ENCODE data around the gene ZNF679. TPM values are rescaled to one million over a fixed set of nuclear protein-coding genes. Genes with fewer than 3 reads are reported as not detected.
"Not testable (repeated sequence)": the region's sequence is repeated elsewhere in the genome, so short reads cannot be mapped to it uniquely, and the experiment has no call there.

ZNF679 gene
- polyA plus RNA-seq, 4 donors = not detected

- no peak for DNase-seq
- H3K36me3 ChIP-seq (ENCODE audit: control insufficient read depth in 3 of 3, insufficient read depth in 2 of 3, low read depth in 1 of 3, low read length in 3 of 3) = no peaks in the 10 kb centered on the region
- H3K4me3 ChIP-seq (ENCODE audit: low read depth in 1 of 3, low read length in 3 of 3) = no peak overlapping the region
- WGBS, 3 donors = 91 to 95% (median 92%) methylated on average over 24 of the region's 24 CpGs
- no peak for FAIRE-seq
- peaks cover 0 to 40% of the 10 kb centered on the region in 2 donors for H3K9me3 ChIP-seq (ENCODE audit: control insufficient read depth in 2 of 2, insufficient read depth in 1 of 2, low read depth in 1 of 2, low read length in 1 of 2)
- no peaks in the 10 kb centered on the region for H3K27me3 ChIP-seq (ENCODE audit: control insufficient read depth in 3 of 3, insufficient read depth in 3 of 3, low read length in 3 of 3)
- H3K4me1 ChIP-seq (ENCODE audit: control insufficient read depth in 3 of 3, insufficient read depth in 2 of 3, low read depth in 1 of 3, low read length in 2 of 3) = no peaks in the 10 kb centered on the region
- H3K27ac ChIP-seq (ENCODE audit: low read depth in 1 of 3, low read length in 2 of 3) = no peak overlapping the region
Measured at GRCh38 chr7:64192148-64192704, 36.0 kb upstream of the ZNF679 start.

- peaks cover 0 to 38% of the 10 kb centered on the region in 2 donors for H3K9me3 ChIP-seq (ENCODE audit: control insufficient read depth in 2 of 2, insufficient read depth in 1 of 2, low read depth in 1 of 2, low read length in 1 of 2)
- no peak overlapping the region for H3K4me3 ChIP-seq (ENCODE audit: low read depth in 1 of 3, low read length in 3 of 3)
- DNase-seq = no peak
- no peaks in the 10 kb centered on the region for H3K27me3 ChIP-seq (ENCODE audit: control insufficient read depth in 3 of 3, insufficient read depth in 3 of 3, low read length in 3 of 3)
- no peaks in the 10 kb centered on the region for H3K36me3 ChIP-seq (ENCODE audit: control insufficient read depth in 3 of 3, insufficient read depth in 2 of 3, low read depth in 1 of 3, low read length in 3 of 3)
- H3K27ac ChIP-seq (ENCODE audit: low read depth in 1 of 3, low read length in 2 of 3) = no peak overlapping the region
- no peaks in the 10 kb centered on the region for H3K4me1 ChIP-seq (ENCODE audit: control insufficient read depth in 3 of 3, insufficient read depth in 2 of 3, low read depth in 1 of 3, low read length in 2 of 3)
- 78 to 82% (median 79%) methylated on average over 8 of the region's 8 CpGs for WGBS, 3 donors
- no peak for FAIRE-seq
Measured at GRCh38 chr7:64192775-64193174, 35.5 kb upstream of the ZNF679 start.

DNA sequence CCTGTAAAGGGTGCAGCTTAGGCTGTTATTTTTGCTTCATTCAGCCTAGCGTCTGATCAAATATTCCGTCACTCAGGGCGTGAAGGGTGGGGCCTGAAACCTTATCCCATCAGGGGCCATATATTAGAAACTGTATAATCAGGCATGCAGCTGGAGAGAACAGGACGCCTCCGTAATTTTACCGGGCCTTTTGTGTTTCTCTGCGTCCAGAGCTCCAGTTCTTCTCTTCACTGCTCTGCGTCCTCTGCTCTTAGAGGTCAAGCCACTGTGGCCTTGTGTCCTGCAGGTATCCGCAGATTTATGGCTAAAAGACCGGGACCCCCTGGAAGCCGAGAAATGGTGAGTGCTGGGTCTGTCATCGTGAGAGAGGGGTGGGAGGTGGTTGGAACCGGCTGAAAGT, 21.4 kb upstream of the ZNF679 start, which contains the start of gene ZNF735:
TSS of gene ZNF735 (plus strand) at position 301 of the 400 bp plus-strand sequence. CDS start at position 301, 0 bp downstream.
- Histone ChIP-seq H3K4me3 (ENCODE audit: low read depth in 1 of 3, low read length in 3 of 3) (no peak within 1 kb of the TSS), H3K27me3 (ENCODE audit: control insufficient read depth in 3 of 3, insufficient read depth in 3 of 3, low read length in 3 of 3) (no peaks in the 10 kb centered on the region), H3K4me1 (ENCODE audit: control insufficient read depth in 3 of 3, insufficient read depth in 2 of 3, low read depth in 1 of 3, low read length in 2 of 3) (no peaks in the 10 kb centered on the region), H3K27ac (ENCODE audit: low read depth in 1 of 3, low read length in 2 of 3) (no peak within 1 kb of the TSS), H3K36me3 (ENCODE audit: control insufficient read depth in 3 of 3, insufficient read depth in 2 of 3, low read depth in 1 of 3, low read length in 3 of 3) (no peaks in the 10 kb centered on the region), H3K9me3 (ENCODE audit: control insufficient read depth in 2 of 2, insufficient read depth in 1 of 2, low read depth in 1 of 2, low read length in 1 of 2) (peaks cover 2 to 29% of the 10 kb centered on the region in 2 donors)
- DNase-seq (no peak), FAIRE-seq (no peak)
- WGBS, 3 donors = 77 to 87% (median 85%) methylated on average over 13 of the region's 13 CpGs

- not testable (repeated sequence) for H3K27me3 ChIP-seq (ENCODE audit: control insufficient read depth in 3 of 3, insufficient read depth in 3 of 3, low read length in 3 of 3); DNase-seq; H3K4me1 ChIP-seq (ENCODE audit: control insufficient read depth in 3 of 3, insufficient read depth in 2 of 3, low read depth in 1 of 3, low read length in 2 of 3); H3K27ac ChIP-seq (ENCODE audit: low read depth in 1 of 3, low read length in 2 of 3); FAIRE-seq; H3K4me3 ChIP-seq (ENCODE audit: low read depth in 1 of 3, low read length in 3 of 3); H3K36me3 ChIP-seq (ENCODE audit: control insufficient read depth in 3 of 3, insufficient read depth in 2 of 3, low read depth in 1 of 3, low read length in 3 of 3)
- peaks cover 0 to 20% of the 10 kb centered on the region in 2 donors for H3K9me3 ChIP-seq (ENCODE audit: control insufficient read depth in 2 of 2, insufficient read depth in 1 of 2, low read depth in 1 of 2, low read length in 1 of 2)
- 77 to 85% (median 78%) methylated on average over 5 of the region's 5 CpGs for WGBS, 3 donors
Measured at GRCh38 chr7:64219710-64220298, 8.5 kb upstream of the ZNF679 start.

DNA sequence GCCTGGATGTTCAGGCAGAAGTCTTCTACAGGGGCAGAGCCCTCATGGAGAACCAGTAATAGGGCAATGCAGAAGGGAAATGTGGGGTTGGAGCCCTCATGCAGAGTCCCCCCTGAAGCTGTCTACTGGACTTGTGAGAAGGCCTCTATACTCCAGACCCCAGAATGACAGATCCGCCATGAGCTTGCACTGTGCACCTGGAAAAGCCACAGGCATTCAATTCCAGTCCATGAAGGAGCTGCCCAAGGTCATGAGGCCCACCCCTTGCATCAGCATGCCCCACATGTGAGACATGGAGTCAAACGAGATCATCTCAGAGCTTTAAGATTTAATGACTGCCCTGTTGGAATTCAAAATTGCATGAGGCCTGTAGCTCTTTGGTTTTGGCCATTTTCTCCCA, 4.9 kb upstream of the ZNF679 start:
- Histone ChIP-seq H3K4me1 (ENCODE audit: control insufficient read depth in 3 of 3, insufficient read depth in 2 of 3, low read depth in 1 of 3, low read length in 2 of 3) (no peaks in the 10 kb centered on the region), H3K9me3 (ENCODE audit: control insufficient read depth in 2 of 2, insufficient read depth in 1 of 2, low read depth in 1 of 2, low read length in 1 of 2) (peaks cover 0 to 36% of the 10 kb centered on the region in 2 donors), H3K36me3 (ENCODE audit: control insufficient read depth in 3 of 3, insufficient read depth in 2 of 3, low read depth in 1 of 3, low read length in 3 of 3) (no peaks in the 10 kb centered on the region), H3K27ac (ENCODE audit: low read depth in 1 of 3, low read length in 2 of 3) (no peak overlapping the region), H3K27me3 (ENCODE audit: control insufficient read depth in 3 of 3, insufficient read depth in 3 of 3, low read length in 3 of 3) (no peaks in the 10 kb centered on the region), H3K4me3 (ENCODE audit: low read depth in 1 of 3, low read length in 3 of 3) (no peak overlapping the region)
- DNase-seq = no peak
- FAIRE-seq = no peak
- WGBS, 3 donors = 25 to 40% (median 29%) methylated on average over 2 of the region's 2 CpGs

GRCh38 chr7:64266341-64266919, 38.2 kb downstream of the ZNF679 start:
- peaks cover 0 to 16% of the 10 kb centered on the region in 2 donors for H3K9me3 ChIP-seq (ENCODE audit: control insufficient read depth in 2 of 2, insufficient read depth in 1 of 2, low read depth in 1 of 2, low read length in 1 of 2)
- WGBS, 3 donors = 81 to 88% (median 86%) methylated on average over 1 of the region's 1 CpG
- H3K27me3 ChIP-seq (ENCODE audit: control insufficient read depth in 3 of 3, insufficient read depth in 3 of 3, low read length in 3 of 3) = no peaks in the 10 kb centered on the region
- no peak for FAIRE-seq
- no peaks in the 10 kb centered on the region for H3K36me3 ChIP-seq (ENCODE audit: control insufficient read depth in 3 of 3, insufficient read depth in 2 of 3, low read depth in 1 of 3, low read length in 3 of 3)
- DNase-seq = no peak
- no peaks in the 10 kb centered on the region for H3K4me1 ChIP-seq (ENCODE audit: control insufficient read depth in 3 of 3, insufficient read depth in 2 of 3, low read depth in 1 of 3, low read length in 2 of 3)
- no peak overlapping the region for H3K4me3 ChIP-seq (ENCODE audit: low read depth in 1 of 3, low read length in 3 of 3)
- H3K27ac ChIP-seq (ENCODE audit: low read depth in 1 of 3, low read length in 2 of 3) = no peak overlapping the region

GRCh38 chr7:64277630-64278029, 49.4 kb downstream of the ZNF679 start:
- peaks cover 0 to 5% of the 10 kb centered on the region in 2 donors for H3K9me3 ChIP-seq (ENCODE audit: control insufficient read depth in 2 of 2, insufficient read depth in 1 of 2, low read depth in 1 of 2, low read length in 1 of 2)
- no peak for FAIRE-seq
- H3K36me3 ChIP-seq (ENCODE audit: control insufficient read depth in 3 of 3, insufficient read depth in 2 of 3, low read depth in 1 of 3, low read length in 3 of 3) = no peaks in the 10 kb centered on the region
- DNase-seq = no peak
- WGBS, 3 donors = 47 to 70% (median 50%) methylated on average over 2 of the region's 2 CpGs
- H3K4me3 ChIP-seq (ENCODE audit: low read depth in 1 of 3, low read length in 3 of 3) = no peak overlapping the region
- H3K27me3 ChIP-seq (ENCODE audit: control insufficient read depth in 3 of 3, insufficient read depth in 3 of 3, low read length in 3 of 3) = no peaks in the 10 kb centered on the region
- H3K4me1 ChIP-seq (ENCODE audit: control insufficient read depth in 3 of 3, insufficient read depth in 2 of 3, low read depth in 1 of 3, low read length in 2 of 3) = no peaks in the 10 kb centered on the region
- H3K27ac ChIP-seq (ENCODE audit: low read depth in 1 of 3, low read length in 2 of 3) = no peak overlapping the region

DNA sequence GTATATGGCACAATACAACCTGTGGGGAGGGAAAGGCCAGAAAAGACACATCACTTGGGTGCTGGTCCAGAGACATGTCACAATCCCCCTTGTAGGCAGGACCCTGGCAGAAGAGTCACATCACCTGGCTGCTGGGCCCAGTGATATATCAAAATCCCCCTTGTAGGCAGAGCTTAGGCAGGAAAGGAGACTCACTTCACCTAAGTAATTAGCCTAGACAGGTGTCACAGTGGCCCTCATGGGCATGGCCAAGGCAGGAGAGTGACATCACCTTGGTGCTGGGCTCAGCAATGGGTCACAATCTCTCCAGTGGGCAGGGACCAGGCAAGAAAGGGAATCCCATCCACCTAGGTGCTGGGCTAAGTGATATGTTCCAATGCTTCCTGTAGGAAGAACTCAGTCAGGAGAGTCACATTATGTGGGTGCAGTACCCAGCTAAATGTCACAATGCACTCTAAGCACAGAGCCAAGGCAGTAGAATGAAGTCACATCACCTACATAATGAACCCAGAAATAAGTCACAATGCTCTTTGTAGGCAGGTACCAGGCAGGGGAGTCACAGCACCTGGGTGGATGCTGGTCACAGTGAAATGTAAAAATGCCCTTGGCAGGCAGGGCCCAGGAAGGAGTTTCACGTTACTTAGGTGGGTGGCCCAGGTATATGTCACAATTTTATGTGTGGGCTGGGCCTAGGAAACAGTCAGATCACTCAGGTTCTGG, 66.6 kb downstream of the ZNF679 start:
- H3K4me1 ChIP-seq (ENCODE audit: control insufficient read depth in 3 of 3, insufficient read depth in 2 of 3, low read depth in 1 of 3, low read length in 2 of 3) = no peaks in the 10 kb centered on the region
- no peak overlapping the region for H3K27ac ChIP-seq (ENCODE audit: low read depth in 1 of 3, low read length in 2 of 3)
- H3K36me3 ChIP-seq (ENCODE audit: control insufficient read depth in 3 of 3, insufficient read depth in 2 of 3, low read depth in 1 of 3, low read length in 3 of 3) = no peaks in the 10 kb centered on the region
- WGBS, 3 donors = 52 to 61% (median 56%) methylated on average over 1 of the region's 1 CpG
- H3K9me3 ChIP-seq (ENCODE audit: control insufficient read depth in 2 of 2, insufficient read depth in 1 of 2, low read depth in 1 of 2, low read length in 1 of 2) = peaks cover 0 to 27% of the 10 kb centered on the region in 2 donors
- H3K4me3 ChIP-seq (ENCODE audit: low read depth in 1 of 3, low read length in 3 of 3) = no peak overlapping the region
- H3K27me3 ChIP-seq (ENCODE audit: control insufficient read depth in 3 of 3, insufficient read depth in 3 of 3, low read length in 3 of 3) = peaks cover 0 to 1% (median 0%) of the 10 kb centered on the region in 3 donors
- DNase-seq (no peak), FAIRE-seq (no peak)

Measured in small intestine (tissue), 7 donors.